PC-9 (cell line): ENCODE data around the gene SRP19. TPM values are rescaled to one million over a fixed set of nuclear protein-coding genes. Genes with fewer than 3 reads are reported as not detected.

ENCODE experiments used
- BruUV-seq: library from RNA; stranded (reverse); fragments of 400-500 nt; replicated peaks from 2 replicates; lab custom pipeline; 2021; lab: Mats Ljungman, UMichigan
- CTCF ChIA-PET: fragments of 300-600 bp; sonication (Branson Sonifier 250); formaldehyde crosslinking; loops from one replicate; lab custom pipeline; 2022; ENCODE audit warnings: antibody characterized with exemption; lab: Charles Lee
- POLR2A ChIA-PET: fragments of 300-600 bp; sonication (Branson Sonifier 250); formaldehyde crosslinking; loops from one replicate; lab custom pipeline; 2022; ENCODE audit warnings: antibody characterized with exemption; ENCODE audit not compliant: unreplicated experiment; lab: Charles Lee
- DNase-seq, 2 experiments: peaks; one replicate each; pipeline versions ENCODE4 v3.0.0 to v3.0.0-alpha.2; 2015 to 2022; ENCODE audit warnings: mixed read lengths in 1 of 2
- H2AFZ ChIP-seq: fragments of 200-600 bp; sonication (generic); 2 replicates; pipeline ENCODE4 v1.8.1; 2017; ENCODE audit warnings: antibody characterized with exemption
- H3F3A ChIP-seq: fragments of 200-600 bp; sonication (generic); 2 replicates; pipeline ENCODE4 v1.8.1; 2017; ENCODE audit warnings: antibody characterized with exemption, mild to moderate bottlenecking, low read depth; ENCODE audit not compliant: insufficient read depth
- H3K27ac ChIP-seq: fragments of 200-600 bp; sonication (generic); 2 replicates; pipeline ENCODE4 v1.6.1; 2016; ENCODE audit warnings: mixed run types
- H3K27me3 ChIP-seq: fragments of 200-600 bp; sonication (generic); 2 replicates; pipeline ENCODE4 v1.6.1; 2016; ENCODE audit warnings: low read depth, mixed run types; ENCODE audit not compliant: insufficient read depth
- H3K36me3 ChIP-seq: fragments of 200-600 bp; sonication (generic); 2 replicates; pipeline ENCODE4 v1.6.1; 2016; ENCODE audit warnings: low read depth, mixed run types
- H3K4me1 ChIP-seq: fragments of 200-600 bp; sonication (generic); replicated peaks from 2 replicates; pipeline ENCODE4 v1.6.1; 2016; ENCODE audit warnings: mixed run types; ENCODE audit not compliant: insufficient read depth
- H3K4me2 ChIP-seq: fragments of 200-600 bp; sonication (generic); 2 replicates; pipeline ENCODE4 v1.6.1; 2017; ENCODE audit warnings: mixed run types
- H3K4me3 ChIP-seq: fragments of 200-600 bp; sonication (generic); 2 replicates; pipeline ENCODE4 v1.6.1; 2016; ENCODE audit warnings: mixed run types
- H3K79me2 ChIP-seq: fragments of 200-600 bp; sonication (generic); 2 replicates; pipeline ENCODE4 v1.6.1; 2017; ENCODE audit warnings: low read depth, mixed run types
- H3K9me2 ChIP-seq: fragments of 200-600 bp; sonication (generic); 2 replicates; pipeline ENCODE4 v1.8.1; 2017; ENCODE audit warnings: mild to moderate bottlenecking; ENCODE audit not compliant: insufficient read depth
- H3K9me3 ChIP-seq: fragments of 200-600 bp; sonication (generic); 2 replicates; pipeline ENCODE4 v1.8.1; 2016; ENCODE audit warnings: low read depth; ENCODE audit not compliant: insufficient read depth
- H4K20me1 ChIP-seq: fragments of 200-600 bp; sonication (generic); 2 replicates; pipeline ENCODE4 v1.8.1; 2017; ENCODE audit not compliant: insufficient read depth
- EZH2 ChIP-seq: fragments of 200-600 bp; sonication (generic); IDR thresholded peaks from 2 replicates; pipeline ENCODE4 v1.8.0; 2017; ENCODE audit warnings: antibody characterized with exemption, low read depth
- intact Hi-C: fragments of 100-400 bp; cut with micrococcal nuclease; formaldehyde crosslinking; loops from one replicate; pipeline ENCODE4 v1.10.0; 2022; ENCODE audit not compliant: unreplicated experiment
- total RNA-seq: library from RNA; stranded (reverse); gene quantifications from 2 replicates; pipeline ENCODE4 v1.2.3, GENCODE V29; 2021
- TF ChIP-seq, protein P1 (sequence below): fragments of 200-600 bp; sonication (generic); conservative IDR thresholded peaks from 2 replicates; pipeline ENCODE4 v1.6.1; 2017; ENCODE audit warnings: mixed run types, antibody characterized with exemption, mild to moderate bottlenecking, moderate library complexity

Gene SRP19
- total RNA-seq, 1 experiment from 2014 or later: 34.4 TPM

DNA sequence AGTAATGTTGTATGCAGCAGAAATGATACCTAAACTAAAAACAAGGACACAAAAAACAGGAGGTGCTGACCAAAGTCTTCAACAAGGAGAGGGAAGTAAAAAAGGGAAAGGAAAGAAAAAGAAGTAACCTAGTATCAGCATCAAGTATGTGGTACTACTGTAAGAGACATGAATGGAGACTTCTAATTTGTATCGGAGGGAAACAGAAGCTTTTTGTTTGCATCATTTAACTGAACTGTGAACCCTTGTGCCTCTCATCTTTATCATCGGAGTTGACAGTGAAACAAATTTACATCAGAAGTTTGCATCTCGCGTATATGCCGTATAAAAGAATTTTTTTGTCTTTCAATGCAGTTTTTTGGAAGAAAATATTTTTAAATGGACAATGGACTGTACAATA, 6.3 kb downstream of the SRP19 start:
- H3K9me2 ChIP-seq: no peaks in the 10 kb centered on the region
- no peak overlapping the region for H3K4me3 ChIP-seq
- TF ChIP-seq, protein P1, sequence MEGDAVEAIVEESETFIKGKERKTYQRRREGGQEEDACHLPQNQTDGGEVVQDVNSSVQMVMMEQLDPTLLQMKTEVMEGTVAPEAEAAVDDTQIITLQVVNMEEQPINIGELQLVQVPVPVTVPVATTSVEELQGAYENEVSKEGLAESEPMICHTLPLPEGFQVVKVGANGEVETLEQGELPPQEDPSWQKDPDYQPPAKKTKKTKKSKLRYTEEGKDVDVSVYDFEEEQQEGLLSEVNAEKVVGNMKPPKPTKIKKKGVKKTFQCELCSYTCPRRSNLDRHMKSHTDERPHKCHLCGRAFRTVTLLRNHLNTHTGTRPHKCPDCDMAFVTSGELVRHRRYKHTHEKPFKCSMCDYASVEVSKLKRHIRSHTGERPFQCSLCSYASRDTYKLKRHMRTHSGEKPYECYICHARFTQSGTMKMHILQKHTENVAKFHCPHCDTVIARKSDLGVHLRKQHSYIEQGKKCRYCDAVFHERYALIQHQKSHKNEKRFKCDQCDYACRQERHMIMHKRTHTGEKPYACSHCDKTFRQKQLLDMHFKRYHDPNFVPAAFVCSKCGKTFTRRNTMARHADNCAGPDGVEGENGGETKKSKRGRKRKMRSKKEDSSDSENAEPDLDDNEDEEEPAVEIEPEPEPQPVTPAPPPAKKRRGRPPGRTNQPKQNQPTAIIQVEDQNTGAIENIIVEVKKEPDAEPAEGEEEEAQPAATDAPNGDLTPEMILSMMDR: no peak
- TF ChIP-seq EZH2: no peak
- no peak overlapping the region for H2AFZ ChIP-seq
- peaks cover 11% of the 10 kb centered on the region for H3K4me1 ChIP-seq
- POLR2A ChIA-PET: interaction anchor here (0.5 kb wide), 1 partner anchor 103 kb away, joined by 8 read pairs; no protein-coding TSS in a partner anchor
- BruUV-seq: no TSS peak
- peaks cover 35% of the 10 kb centered on the region for H3K79me2 ChIP-seq
- no peaks in the 10 kb centered on the region for H3K9me3 ChIP-seq
- no peak overlapping the region for H3K27ac ChIP-seq
- H3K4me2 ChIP-seq: no peak overlapping the region
- DNase-seq: no peak
- peaks cover 30% of the 10 kb centered on the region; the same call in 1 of the 2 replicates for H3F3A ChIP-seq
- intact Hi-C loops: no loop called here
- CTCF ChIA-PET: no interaction called here
- peaks cover 21% of the 10 kb centered on the region for H4K20me1 ChIP-seq
- no peaks in the 10 kb centered on the region for H3K27me3 ChIP-seq
- peaks cover 34% of the 10 kb centered on the region for H3K36me3 ChIP-seq

DNA sequence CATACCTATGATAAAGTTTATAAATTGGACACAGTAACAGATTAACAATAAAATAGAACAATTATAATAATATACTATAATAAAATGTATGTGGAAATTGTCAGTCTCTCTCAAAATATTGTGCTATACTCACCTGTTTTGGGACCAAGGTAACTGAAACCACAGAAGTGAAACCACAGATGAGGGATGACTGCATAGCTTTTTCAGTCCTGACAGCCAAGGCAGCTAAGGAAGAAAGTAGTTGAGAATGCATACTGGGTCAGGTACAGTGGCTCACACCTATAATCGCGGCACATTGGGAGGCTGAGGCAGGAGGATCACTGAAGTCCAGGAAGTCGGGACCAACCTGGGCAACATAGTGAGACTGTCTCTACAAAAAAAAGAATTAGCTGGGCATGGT, 8.9 kb downstream of the SRP19 start:
- POLR2A ChIA-PET: no interaction called here
- Histone ChIP-seq H4K20me1 (no peaks in the 10 kb centered on the region), H3K79me2 (peaks cover 9% of the 10 kb centered on the region), H3K4me3 (no peak overlapping the region), H3K9me3 (no peaks in the 10 kb centered on the region), H3K9me2 (no peaks in the 10 kb centered on the region), H3F3A (peaks cover 23% of the 10 kb centered on the region; the same call in 1 of the 2 replicates), H2AFZ (no peak overlapping the region), H3K27ac (no peak overlapping the region), H3K4me1 (no peaks in the 10 kb centered on the region), H3K36me3 (peaks cover 9% of the 10 kb centered on the region), H3K4me2 (no peak overlapping the region), H3K27me3 (no peaks in the 10 kb centered on the region)
- no peak for DNase-seq
- TF ChIP-seq EZH2: no peak
- TF ChIP-seq, protein P1: no peak
- no TSS peak for BruUV-seq
- intact Hi-C loops: no loop called here
- CTCF ChIA-PET: no interaction called here

DNA sequence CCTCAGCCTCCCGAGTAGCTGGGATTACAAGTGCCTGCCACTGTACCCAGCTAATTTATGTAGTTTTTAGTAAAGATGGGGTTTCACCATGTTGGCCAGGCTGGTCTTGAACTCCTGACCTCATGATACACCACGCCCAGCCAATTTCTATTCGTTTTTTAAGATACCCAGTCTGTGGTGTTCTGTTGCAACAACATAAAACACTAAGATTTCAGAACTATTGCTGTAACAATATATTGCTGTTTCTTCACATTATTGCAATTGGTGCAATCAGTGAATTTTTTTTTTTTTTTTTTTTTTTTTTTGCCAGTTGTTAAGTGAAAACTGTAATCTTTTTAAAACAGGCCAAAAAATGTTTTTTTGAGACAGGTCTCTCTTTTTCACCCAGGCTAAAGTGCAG, 9.9 kb downstream of the SRP19 start:
- H3K9me3 ChIP-seq: no peaks in the 10 kb centered on the region
- no peak overlapping the region for H2AFZ ChIP-seq
- ChIA-PET CTCF (no interaction called here), POLR2A (interaction anchor here (0.7 kb wide), 1 partner anchor 114 kb away, joined by 4 read pairs; no protein-coding TSS in a partner anchor)
- no peaks in the 10 kb centered on the region for H4K20me1 ChIP-seq
- no peaks in the 10 kb centered on the region for H3K27me3 ChIP-seq
- H3K27ac ChIP-seq: no peak overlapping the region
- H3K9me2 ChIP-seq: no peaks in the 10 kb centered on the region
- peaks cover 7% of the 10 kb centered on the region; the same call in 1 of the 2 replicates for H3K79me2 ChIP-seq
- no peak overlapping the region for H3K4me3 ChIP-seq
- no peak for DNase-seq
- intact Hi-C loops: no loop called here
- BruUV-seq: no TSS peak
- H3K4me2 ChIP-seq: no peak overlapping the region
- TF ChIP-seq EZH2: no peak
- TF ChIP-seq, protein P1: no peak
- no peaks in the 10 kb centered on the region for H3K36me3 ChIP-seq
- peaks cover 20% of the 10 kb centered on the region; the same call in 1 of the 2 replicates for H3F3A ChIP-seq
- H3K4me1 ChIP-seq: no peaks in the 10 kb centered on the region
